G401 (cell line): ENCODE measurements around the gene TBC1D22A. TPM values are rescaled to one million over a fixed set of nuclear protein-coding genes. Genes with fewer than 3 reads are reported as not detected.

Experiments
- DNase-seq: peaks from one replicate; pipeline ENCODE4 v3.0.0-alpha.2; 2015; ENCODE audit warnings: low spot score
- in situ Hi-C: cut with HindIII; loops from 2 replicates; pipeline ENCODE4 v1.10.0; 2016; ENCODE audit warnings: low sequenced_read_pairs, mixed read lengths
- total RNA-seq: library from RNA; depleted of rRNA; stranded (reverse); fragments of >200 nt; shearing (Covaris generic); gene quantifications from 2 replicates; pipeline ENCODE4 v1.2.3, GENCODE V29; 2014

TBC1D22A gene
- total RNA-seq, 1 experiment from 2014 or later = 11.1 TPM

DNA sequence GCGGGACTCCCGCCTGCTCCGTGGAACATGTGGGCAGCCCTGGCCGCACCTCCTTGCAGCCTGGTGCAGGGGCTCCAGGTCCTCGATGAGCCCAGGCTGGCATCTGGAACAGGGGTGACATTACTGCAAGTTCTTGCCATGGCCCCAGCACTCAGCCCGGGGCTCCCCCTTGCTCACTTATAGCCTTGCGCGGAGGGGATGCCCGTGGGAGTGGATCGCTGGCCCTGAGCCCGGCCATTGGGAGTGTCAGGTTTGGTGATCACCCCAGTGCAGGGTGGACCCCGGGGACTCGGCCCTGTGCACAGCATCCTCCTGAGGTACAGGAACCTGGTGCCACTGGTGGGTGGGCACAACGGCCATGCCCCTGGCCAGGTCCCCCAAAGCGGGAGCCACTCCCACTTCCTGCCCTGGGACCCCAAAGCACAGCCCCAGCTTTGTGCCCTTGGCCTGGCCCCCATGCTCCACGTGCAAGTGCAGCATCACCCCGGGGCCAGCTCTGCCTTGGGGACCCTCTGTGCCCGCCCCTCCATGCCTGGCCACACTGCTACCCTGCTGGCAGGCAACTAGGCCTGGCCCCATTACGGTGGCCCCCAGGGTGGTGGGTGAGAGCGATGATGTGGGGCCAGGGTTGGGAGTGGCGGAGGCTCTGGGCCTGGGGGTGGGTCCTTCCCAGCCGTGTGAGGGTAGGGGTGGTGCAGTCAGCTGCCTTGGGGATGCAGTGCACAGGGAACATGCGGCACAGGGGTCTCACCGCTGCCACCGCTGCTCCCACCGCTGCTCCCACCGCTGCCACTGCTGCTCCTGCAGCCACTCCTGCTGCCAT lies 439.8 kb downstream of the TBC1D22A start:
- in situ Hi-C loops = no loop called here
- DNase-seq = no peak

DNA sequence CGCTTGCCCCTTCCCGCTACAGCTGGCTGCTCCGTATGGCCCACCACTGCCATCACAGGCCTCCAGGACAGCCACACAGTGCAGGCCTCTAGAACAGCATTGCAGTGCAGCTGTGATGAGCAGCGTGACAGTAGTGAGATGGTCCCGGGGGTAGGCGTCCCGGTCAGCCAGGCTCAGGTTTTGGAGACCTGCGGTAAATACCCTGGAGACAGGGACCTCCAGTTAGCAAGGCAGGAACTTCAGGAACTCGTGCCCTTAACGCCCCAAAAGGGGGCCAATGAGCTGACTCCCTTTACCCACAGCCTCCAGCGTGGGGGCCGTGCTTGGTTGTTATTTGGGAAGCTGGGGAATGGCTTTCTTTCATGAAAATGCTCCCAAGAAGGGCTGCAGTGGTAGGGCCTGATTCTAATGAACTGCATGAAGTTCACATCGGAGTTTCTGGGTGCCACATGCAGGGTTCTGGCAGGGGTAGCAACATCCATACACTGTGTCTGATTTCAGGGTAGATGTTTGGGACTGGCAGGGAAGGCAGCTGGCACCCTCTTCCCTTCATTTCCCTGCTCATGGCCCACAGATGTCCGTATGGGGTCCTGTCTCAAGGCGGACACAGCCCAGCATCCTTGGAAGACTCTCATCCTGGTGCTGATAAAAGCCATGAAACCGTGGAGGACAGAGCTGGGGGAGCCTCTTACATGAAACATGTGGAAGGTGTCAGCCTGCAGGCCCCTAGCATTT lies 440.5 kb downstream of the TBC1D22A start:
- DNase-seq = no peak
- in situ Hi-C loops = no loop called here

DNA sequence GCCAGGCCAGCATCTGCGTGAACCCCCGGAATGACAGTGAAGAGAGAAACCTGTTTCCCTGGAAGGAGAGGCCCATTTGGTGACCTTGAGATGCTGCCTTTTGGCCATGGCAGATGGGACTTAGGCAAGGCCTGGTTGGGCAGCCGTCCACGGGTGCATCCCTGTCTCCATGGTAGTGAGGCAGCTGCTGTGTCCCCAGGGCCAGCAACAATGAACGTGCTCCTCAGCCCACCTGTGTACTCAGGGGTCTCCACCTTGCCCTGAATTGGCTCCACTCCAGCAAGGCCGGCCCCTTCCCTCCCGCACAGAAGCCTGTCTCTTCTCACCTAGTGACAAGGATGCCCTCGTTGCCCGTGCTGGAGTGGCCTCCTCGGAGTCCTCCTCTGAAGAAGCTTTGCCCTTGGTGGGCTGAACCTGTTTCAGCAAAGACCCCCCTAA lies 441.1 kb downstream of the TBC1D22A start:
- in situ Hi-C loops = no loop called here
- DNase-seq = no peak

DNA sequence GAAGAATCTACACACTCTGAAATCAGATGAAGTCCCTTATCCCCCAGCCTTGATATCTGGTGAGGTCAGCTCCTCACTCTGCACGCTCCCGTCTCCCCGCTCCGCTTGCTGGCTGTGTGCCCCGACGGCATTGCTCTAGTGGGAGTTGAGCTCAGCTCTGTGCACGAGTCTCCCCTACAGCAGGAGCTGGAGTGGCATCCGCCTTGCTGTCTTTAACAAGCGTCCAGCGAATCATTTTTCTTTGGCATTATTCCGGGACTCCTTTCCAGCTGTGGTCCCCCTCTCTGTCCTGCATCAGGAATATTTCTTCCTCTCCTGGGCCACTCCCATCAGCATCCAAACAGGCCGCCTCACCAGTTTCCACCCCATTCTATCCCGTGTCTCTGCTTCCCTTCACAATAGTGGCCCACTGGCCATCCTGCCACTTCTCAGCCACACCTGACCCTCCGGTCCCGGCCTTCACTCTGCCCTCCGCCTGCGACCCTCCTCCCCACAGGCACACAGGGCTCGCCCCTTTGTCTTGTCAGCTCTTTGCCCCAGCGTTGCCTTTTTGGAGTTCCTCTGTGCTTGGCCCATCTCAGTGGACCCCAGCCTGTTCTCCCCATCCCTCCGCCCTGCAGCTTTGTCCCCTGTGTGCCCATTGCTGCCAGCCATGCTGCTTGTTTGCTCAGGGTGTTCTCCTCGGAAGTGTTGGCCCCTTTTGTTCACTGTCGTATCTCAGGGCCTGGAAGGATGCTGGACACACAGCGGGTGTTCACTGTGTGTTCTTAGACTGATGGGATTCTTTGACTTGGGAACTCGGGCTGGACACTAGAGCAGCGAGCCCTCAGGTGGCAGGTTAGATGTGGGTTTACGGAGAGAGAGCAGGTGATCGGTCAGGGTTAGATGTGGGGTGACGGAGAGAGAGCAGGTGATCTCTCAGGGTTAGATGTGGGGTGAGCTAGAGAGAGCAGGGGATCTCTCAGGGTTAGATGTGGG lies 441.8 kb downstream of the TBC1D22A start:
- no peak for DNase-seq
- in situ Hi-C loops = no loop called here

DNA sequence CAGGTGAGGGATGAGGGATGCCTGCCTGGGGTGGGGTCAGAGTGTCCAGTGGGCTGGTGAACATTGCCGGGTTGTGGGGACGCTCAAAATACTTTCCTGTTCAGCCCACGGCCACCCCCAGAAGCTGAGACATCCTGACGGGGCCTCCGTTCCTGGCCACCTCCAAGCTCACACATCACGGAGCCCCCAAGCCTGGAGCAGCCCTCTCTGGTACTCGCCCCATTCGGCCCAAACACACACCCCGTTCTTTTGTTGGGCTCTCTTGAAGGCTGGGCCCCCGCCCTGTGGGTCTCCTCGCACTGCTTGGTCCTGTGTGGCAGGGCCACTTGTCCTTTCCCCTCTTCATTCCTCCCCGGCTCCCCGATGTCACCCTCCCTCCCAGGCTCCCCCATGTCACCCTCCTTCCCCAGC lies 442.6 kb downstream of the TBC1D22A start:
- no peak for DNase-seq
- in situ Hi-C loops = no loop called here

DNA sequence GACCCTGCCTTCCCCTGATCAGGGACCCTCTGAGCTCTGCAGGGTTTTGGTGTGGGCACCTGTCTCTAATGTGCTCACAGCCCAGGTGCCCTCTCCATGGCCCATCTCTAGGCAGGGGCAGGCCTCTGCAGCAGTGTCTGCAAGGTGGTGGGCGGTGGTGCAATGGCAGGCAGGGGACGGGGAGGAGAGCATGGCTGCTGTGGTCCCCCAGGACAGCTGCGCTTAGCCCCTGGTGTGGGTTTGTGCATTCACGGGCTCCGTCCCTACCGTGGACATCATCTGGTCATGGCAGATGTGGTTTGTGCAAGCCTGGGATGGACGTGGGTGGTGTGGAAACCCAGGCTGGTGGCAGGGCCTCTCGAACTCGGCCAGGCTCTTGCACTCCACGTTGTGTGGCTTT lies 443.1 kb downstream of the TBC1D22A start:
- in situ Hi-C loops = no loop called here
- no peak for DNase-seq

DNA sequence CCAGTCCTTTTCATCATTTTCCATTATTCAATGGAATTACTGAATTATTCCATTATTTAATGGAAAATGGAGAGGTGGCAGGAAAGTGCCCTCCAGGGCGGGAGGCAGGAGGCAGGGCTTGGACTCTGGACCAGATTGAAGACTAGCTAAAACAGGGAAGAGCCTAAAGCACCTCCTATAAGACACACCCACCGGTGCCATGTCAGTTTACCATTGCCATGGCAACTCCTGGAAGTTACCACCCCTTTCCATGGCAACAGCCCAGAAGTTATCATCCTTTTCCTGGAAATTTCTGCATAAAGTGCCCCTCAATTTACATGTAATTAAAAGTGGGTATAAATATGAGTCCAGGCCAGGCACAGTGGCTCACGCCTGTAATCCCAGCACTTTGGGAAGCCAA lies 443.7 kb downstream of the TBC1D22A start:
- in situ Hi-C loops = no loop called here
- no peak for DNase-seq

DNA sequence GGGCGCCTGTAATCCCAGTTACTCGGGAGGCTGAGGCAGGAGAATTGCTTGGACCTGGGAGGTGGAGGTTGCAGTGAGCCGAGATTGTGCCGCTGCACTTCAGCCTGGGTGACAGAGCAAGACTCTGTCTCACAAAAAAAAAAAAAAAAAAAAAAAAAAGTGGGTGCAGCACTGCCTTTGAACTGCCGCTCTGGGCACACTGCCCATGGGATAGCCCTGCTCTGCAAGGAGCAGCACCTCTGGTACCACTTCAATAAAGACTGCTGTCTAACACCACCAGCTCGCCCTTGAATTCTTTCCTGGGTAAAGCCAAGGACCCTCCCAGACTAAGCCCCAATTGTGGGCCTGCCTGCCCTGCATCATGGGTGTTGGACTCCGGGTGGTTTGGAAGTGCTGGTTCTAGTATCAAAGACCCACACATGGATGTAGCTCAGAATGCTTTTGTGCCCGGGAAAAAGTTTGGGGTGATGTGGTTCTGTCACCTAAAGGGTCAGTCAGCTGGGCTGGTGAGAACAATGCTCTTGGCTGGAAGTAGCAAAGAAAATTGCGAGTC lies 444.3 kb downstream of the TBC1D22A start:
- in situ Hi-C loops = no loop called here

DNA sequence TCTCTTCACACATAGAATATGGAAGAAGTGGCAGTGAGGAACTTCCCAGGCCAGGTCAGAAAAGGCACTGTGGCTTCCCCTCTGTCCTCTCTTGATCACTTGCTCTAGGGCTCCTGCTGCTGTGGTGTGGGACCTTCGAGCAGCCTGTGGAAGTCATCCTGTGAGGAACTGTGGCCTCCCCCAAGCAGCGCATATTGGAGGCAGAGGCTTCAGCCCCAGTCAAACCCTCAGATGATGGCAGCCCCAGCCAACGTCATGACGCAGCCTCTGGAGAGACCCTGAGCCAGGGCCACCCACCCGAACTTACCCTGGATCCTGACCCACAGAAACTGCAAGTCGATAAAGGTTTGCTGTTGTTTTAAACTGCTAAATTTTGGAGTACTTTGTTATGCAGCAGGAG lies 444.9 kb downstream of the TBC1D22A start:
- in situ Hi-C loops = no loop called here
- no peak for DNase-seq

More for the DNA sequence above, 444.3 kb downstream of the TBC1D22A start:
- no peak for DNase-seq

DNA sequence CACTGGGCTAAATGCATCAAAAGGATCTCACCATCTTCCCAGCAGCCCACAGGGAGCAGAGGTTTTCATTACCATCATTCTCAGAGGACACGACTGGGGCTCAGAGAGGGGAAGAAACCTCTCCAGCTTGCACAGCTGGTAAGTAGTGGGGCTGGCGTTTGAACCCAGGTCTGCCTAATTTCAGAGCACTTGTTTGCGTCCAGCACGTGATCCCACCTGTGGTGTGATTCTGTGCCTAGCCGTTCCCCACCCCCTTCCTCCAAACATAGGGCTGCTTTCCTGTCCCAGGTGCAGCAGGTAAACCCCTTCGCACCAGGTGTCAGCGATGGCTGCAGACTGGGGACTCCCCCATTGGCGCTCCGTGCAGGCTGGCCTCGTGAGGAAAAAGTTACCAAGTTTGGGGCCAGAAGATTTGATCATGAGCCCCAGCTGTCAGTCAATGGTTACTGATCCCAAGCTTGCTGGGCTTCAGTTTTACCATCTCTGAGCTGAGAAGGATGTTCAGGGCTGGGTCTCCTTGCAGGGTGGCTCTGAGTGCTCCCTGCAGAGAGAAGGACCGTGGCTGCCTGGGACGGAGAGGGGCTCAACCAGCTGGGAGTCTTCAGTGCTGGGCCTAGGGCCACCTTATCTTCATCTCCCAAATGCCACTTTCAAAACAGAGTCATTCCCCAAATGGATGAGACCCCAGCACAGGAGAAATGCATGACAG lies 445.6 kb downstream of the TBC1D22A start:
- in situ Hi-C loops = no loop called here
- DNase-seq = no peak

DNA sequence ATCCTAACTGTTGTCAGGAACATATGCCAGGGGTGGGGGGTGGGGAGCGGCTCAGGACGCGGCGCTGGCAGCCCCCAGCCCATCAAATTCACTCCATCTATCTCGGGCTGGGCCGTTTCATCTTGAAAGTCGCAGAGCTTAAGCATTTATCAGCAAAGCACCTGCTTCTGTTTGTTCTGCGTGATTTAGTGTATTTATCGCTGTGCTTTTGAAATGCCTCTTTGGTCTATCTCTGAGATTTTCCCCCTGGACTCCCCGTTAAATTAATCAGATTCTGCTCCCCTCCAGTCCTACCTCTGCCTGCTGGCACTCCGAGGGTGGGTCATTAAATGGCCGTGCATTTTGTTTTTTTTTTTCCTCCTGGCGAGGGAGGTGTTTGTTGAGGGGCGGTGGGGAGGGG lies 446.2 kb downstream of the TBC1D22A start:
- no peak for DNase-seq
- in situ Hi-C loops = no loop called here

DNA sequence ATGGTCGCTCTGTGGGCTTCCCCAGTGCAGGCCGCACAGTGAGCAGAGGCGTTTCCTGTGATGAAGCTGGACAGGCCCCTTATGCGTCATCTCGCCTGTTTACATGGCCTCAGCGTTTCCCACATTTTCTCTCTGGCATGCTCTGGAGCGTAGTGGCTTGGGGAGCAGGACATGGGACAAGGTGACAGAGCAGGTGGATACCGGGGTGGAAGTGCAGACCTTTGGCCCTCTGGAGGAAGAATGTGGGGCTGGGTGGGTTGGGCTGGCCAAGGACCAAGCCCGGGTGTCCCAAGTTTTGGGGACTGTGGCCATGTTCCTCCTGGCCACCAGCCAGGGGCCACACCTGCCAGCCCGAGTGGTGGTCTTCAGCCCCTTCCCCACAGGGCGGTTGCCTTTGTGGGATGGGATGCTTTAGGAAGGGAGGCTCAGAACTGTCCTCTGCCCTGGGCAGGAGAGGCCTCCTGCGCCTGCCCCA lies 446.6 kb downstream of the TBC1D22A start:
- in situ Hi-C loops = no loop called here
- DNase-seq = no peak

DNA sequence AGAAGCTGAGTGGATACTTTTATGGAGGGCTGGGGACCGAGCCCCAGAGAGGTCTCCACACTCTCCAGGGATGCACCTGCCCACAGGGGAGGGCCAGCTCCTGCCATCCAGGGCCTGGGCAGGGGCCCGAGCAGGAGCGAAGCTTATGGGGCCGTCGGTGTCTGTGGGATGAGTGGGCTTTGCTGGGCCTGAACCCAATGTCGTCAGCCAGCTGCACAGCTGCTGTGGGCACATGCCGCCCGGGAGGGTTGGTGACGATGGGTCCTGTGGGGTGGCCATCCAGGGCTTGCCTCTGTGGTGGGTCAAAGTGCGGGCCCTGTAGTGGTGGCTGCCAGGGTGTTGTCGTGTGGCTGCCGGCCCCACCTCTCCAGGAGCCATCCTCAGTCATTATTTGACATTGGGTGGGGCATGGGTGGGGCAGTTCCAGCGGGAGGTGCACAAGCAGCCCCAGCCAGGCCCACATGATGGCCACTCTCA lies 447.1 kb downstream of the TBC1D22A start:
- in situ Hi-C loops = no loop called here
- no peak for DNase-seq

DNA sequence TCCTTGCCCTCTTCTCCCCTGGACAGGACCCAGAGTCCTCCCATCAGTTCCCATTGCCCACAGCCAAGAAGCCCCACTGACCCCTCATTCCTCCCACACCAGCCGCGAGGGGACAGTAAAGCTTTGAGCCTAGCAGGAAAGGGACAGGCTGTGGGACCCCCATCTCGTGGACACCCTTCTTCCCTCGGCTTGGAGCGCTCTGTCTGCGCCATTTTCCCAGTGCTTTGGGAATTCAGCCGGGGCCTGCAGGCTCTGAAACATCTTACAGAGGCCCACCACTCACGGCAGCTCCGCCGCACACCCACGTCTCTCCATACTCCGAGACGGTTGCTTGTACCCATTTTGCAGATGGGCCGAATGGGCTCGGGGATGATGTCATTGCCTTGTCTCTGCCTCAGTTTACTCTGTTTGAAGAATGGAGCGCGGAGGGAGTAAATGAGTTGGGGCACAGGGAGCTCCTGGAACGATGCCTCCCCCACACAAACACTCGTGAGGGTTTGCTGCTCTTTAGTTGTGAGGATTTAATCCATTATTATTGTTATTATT lies 447.7 kb downstream of the TBC1D22A start:
- in situ Hi-C loops = no loop called here
- no peak for DNase-seq

DNA sequence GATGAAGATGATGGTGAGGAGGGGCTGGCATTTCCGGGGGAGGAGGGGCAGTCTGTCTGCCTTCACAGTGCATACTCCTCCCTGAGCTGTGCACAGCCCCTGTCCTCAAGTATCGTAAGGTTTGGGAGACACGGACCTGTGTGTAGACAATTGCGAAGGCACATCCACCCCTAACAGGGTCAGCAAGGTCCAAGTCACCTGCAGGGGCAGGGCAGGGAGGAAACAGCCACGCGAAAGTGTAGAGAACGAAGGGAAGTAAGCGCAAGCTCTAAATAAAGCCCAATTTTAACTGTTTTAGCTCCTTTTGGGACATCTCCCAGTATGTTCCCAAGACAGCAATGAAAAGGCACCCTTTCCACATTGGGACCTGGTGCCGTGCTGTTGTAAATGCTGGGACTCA lies 448.2 kb downstream of the TBC1D22A start:
- in situ Hi-C loops = no loop called here
- DNase-seq = no peak

DNA sequence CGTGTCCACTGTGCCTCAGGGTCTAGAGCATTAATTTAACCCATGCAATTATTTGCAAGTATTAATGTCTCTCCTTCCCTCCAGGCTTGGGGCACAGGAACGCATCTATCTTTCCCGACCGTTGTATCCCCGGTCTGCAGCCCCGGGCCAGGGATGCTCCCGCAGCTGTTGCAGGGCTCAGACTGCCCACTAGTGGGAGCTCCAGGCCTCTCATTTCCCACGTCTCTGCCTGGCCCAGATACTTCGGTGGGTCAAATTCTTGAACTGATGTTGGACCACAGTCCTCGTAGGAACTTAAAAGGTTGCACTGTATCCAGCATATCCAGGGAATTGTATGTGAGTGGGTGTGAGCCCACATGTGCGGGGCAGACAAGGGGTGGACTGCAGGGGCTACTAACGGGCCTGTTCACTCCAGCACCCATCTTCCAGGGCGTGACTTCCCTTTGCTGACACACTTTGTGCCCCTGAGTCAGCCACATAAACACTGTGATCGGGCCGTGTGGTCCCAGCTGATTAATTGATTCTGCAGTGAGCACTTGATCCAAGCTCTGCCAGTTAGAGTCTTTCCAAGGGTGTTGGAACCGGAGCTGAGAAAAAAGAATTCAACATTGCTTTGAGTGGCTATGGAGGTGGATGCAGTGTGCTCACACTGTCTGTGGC lies 451.3 kb downstream of the TBC1D22A start:
- in situ Hi-C loops = no loop called here
- no peak for DNase-seq

DNA sequence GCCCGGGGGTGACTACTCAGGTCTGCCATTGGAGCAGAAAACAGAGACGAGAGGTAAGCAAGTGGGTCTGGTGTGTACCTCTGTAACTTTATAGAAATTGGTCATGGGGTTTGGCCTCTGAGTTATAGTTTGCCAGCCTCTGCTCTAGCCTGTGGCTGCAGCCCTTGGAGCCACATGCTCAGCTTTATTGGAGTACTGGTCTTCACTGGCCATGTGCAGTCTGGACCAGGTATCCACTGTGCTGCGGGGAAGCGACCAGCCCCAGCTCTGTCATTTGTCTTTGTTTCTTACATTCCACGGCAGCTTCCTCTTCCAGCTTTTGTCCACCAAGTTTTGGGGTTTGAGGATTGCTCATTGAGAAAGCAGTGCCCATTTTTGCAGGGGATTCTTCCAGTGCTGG lies 453.4 kb downstream of the TBC1D22A start:
- no peak for DNase-seq
- in situ Hi-C loops = no loop called here

DNA sequence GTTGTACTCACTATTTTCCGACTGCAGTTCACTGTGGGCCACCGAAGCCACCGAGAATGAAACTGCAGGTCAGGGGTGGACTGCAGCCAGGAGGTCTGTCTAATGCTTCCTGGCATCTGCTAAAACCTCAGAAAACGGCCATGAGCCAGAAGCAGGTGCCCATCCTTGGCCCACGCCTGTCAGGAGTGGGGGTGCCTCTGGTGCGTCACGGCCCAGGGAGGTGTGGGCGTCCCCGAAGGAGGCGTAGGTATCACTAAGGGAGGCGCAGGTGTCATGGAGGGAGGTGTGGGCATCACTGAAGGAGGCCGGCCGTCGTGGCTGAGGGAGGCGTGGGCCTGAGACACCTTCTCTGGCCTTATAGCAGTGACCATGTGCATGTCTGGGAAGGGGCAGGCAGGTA lies 456.2 kb downstream of the TBC1D22A start:
- in situ Hi-C loops = no loop called here
- DNase-seq = no peak
